Esophagus muscularis mucosa (tissue), 4 donors: ENCODE measurements around the gene RIN3. TPM values are rescaled to one million over a fixed set of nuclear protein-coding genes. Genes with fewer than 3 reads are reported as not detected.
A peak's percentile ranks its signal among the peaks of the same experiment; 100 is the strongest.

Experiments
- DNase-seq: peaks from one replicate; pipeline ENCODE4 v3.0.0-alpha.2; 2017; ENCODE audit errors: extremely low spot score
- H3K27ac ChIP-seq, 4 donors: fragments of 200-600 bp; sonication (generic); replicated peaks in 1 of 4; 1 replicate in 3 of 4; 2 replicates in 1 of 4; pipeline ENCODE4 v1.5.1; 2016 to 2019; ENCODE audit warnings: mild to moderate bottlenecking in 1 of 4
- H3K27me3 ChIP-seq, 4 donors: fragments of 200-600 bp; sonication (generic); one replicate each; pipeline versions ENCODE4 v1.5.1 to v1.6.0; 2016 to 2019
- H3K36me3 ChIP-seq, 4 donors: fragments of 200-600 bp; sonication (generic); one replicate each; pipeline ENCODE4 v1.5.1; 2016 to 2019
- H3K4me1 ChIP-seq, 4 donors: fragments of 200-600 bp; sonication (generic); one replicate each; pipeline ENCODE4 v1.5.1; 2016 to 2019
- H3K4me3 ChIP-seq, 4 donors: fragments of 200-600 bp; sonication (generic); 1 replicate in 2 of 4; 2 replicates in 2 of 4; pipeline ENCODE4 v1.5.1; 2016 to 2019; ENCODE audit warnings: mild to moderate bottlenecking in 4 of 4, moderate library complexity in 1 of 4
- H3K9me3 ChIP-seq, 4 donors: fragments of 200-600 bp; sonication (generic); 1 replicate in 3 of 4; 2 replicates in 1 of 4; pipeline ENCODE4 v1.5.1; 2016 to 2019
- CTCF ChIP-seq, 3 experiments: fragments of 200-600 bp in 2 of 3; fragments of 450-650 bp in 1 of 3; sonication (generic) in 2 of 3; IDR thresholded peaks; one replicate each; pipeline ENCODE4 v1.5.1; 2017 to 2019; ENCODE audit warnings: antibody characterized with exemption in 3 of 3, mild to moderate bottlenecking in 2 of 3, moderate library complexity in 1 of 3
- EP300 ChIP-seq: sonication (generic); formaldehyde crosslinking; IDR thresholded peaks from one replicate; pipeline ENCODE4 v1.6.1; 2017; ENCODE audit warnings: antibody characterized with exemption
- POLR2A ChIP-seq: fragments of 450-650 bp; IDR thresholded peaks from one replicate; pipeline ENCODE4 v1.6.1; 2017; ENCODE audit warnings: antibody characterized with exemption, moderate library complexity, mild to moderate bottlenecking, low read depth
- POLR2AphosphoS5 ChIP-seq, 2 donors: sonication (generic); formaldehyde crosslinking; IDR thresholded peaks; one replicate each; pipeline ENCODE4 v1.6.1; 2017; ENCODE audit warnings: antibody characterized with exemption in 2 of 2
- WGBS: methylation state at CpG from one replicate; pipeline ENCODE4 v1.1.5; 2018; 5-methylcytosine and 5-hydroxymethylcytosine counted together
- intact Hi-C: fragments of 100-400 bp; cut with DNase I; formaldehyde crosslinking; loops from one replicate; pipeline ENCODE4 v1.15.1; 2023
- total RNA-seq, 4 donors: library from RNA; depleted of rRNA; stranded (reverse); fragments of >200 nt; gene quantifications; one replicate each; pipeline versions ENCODE4 v1.1.0 to v1.2.1, GENCODE V29; 2016

RIN3 gene
- total RNA-seq, 4 donors from 2014 or later: 10.6 to 20.0 (median 13.1) TPM

- H3K27me3 ChIP-seq: no peaks in the 10 kb centered on the region
- H3K4me1 ChIP-seq: peaks cover 0 to 15% (median 9%) of the 10 kb centered on the region in 4 donors
- 86% methylated on average over 1 of the region's 1 CpG for WGBS
- H3K27ac ChIP-seq: peak overlapping the region; percentile 8 to 68 (median 40)
- TF ChIP-seq EP300 (no peak), CTCF (IDR thresholded peaks at IDR 0.05) (no peak), POLR2AphosphoS5 (IDR thresholded peaks at IDR 0.05) (no peak), POLR2A (no peak)
- H3K4me3 ChIP-seq: no peak overlapping the region
- H3K9me3 ChIP-seq: peaks cover 0 to 7% (median 0%) of the 10 kb centered on the region in 4 donors
- no peak for DNase-seq
- no peaks in the 10 kb centered on the region for H3K36me3 ChIP-seq
- intact Hi-C loops: no loop called here
Measured at GRCh38 chr14:92472860-92473259, 40.7 kb upstream of the RIN3 start.

GRCh38 chr14:92473261-92473968, 40.2 kb upstream of the RIN3 start:
- Histone ChIP-seq H3K27ac (peak overlapping the region; percentile 8 to 68 (median 40)), H3K4me3 (no peak overlapping the region), H3K27me3 (no peaks in the 10 kb centered on the region), H3K4me1 (peaks cover 0 to 15% (median 9%) of the 10 kb centered on the region in 4 donors), H3K36me3 (no peaks in the 10 kb centered on the region), H3K9me3 (peaks cover 0 to 7% (median 0%) of the 10 kb centered on the region in 4 donors)
- DNase-seq: no peak
- intact Hi-C loops: no loop called here
- WGBS: 69% methylated on average over 8 of the region's 9 CpGs
- TF ChIP-seq POLR2AphosphoS5 (IDR thresholded peaks at IDR 0.05): peak; percentile 49
- TF ChIP-seq CTCF (IDR thresholded peaks at IDR 0.05): no peak
- no peak for TF ChIP-seq EP300
- TF ChIP-seq POLR2A: no peak

GRCh38 chr14:92473969-92474535, 39.5 kb upstream of the RIN3 start:
- Histone ChIP-seq H3K9me3 (peaks cover 0 to 7% (median 0%) of the 10 kb centered on the region in 4 donors), H3K36me3 (no peaks in the 10 kb centered on the region), H3K4me1 (peaks cover 0 to 15% (median 9%) of the 10 kb centered on the region in 4 donors), H3K27me3 (no peaks in the 10 kb centered on the region), H3K27ac (peak overlapping the region in 3 of 4 donors; percentile 8 to 68 (median 47)), H3K4me3 (no peak overlapping the region)
- TF ChIP-seq POLR2A (no peak), CTCF (IDR thresholded peaks at IDR 0.05) (no peak), POLR2AphosphoS5 (IDR thresholded peaks at IDR 0.05) (no peak), EP300 (no peak)
- DNase-seq: no peak
- 87% methylated on average over 3 of the region's 3 CpGs for WGBS
- intact Hi-C loops: no loop called here

- Histone ChIP-seq H3K4me1 (peaks cover 0 to 15% (median 9%) of the 10 kb centered on the region in 4 donors), H3K9me3 (peaks cover 0 to under 1% (median 0%) of the 10 kb centered on the region in 4 donors), H3K4me3 (no peak overlapping the region), H3K27me3 (no peaks in the 10 kb centered on the region), H3K27ac (peak overlapping the region; percentile 13 to 47 (median 28)), H3K36me3 (no peaks in the 10 kb centered on the region)
- DNase-seq: no peak
- TF ChIP-seq CTCF (IDR thresholded peaks at IDR 0.05) (no peak), EP300 (no peak), POLR2A (no peak), POLR2AphosphoS5 (IDR thresholded peaks at IDR 0.05) (no peak)
- WGBS: 100% methylated on average over 1 of the region's 1 CpG
- intact Hi-C loops: no loop called here
Measured at GRCh38 chr14:92475037-92475436, 38.5 kb upstream of the RIN3 start.
